GM06990 (cell line): ENCODE results near the gene HRC.
A peak's percentile ranks its signal among the peaks of the same experiment; 100 is the strongest.
"Not testable (repeated sequence)": the region's sequence is repeated elsewhere in the genome, so short reads cannot be mapped to it uniquely, and the experiment has no call there.

ENCODE experiments used
- DNase-seq: peaks from one replicate; pipeline ENCODE4 v3.0.0-alpha.2; 2011; ENCODE audit not compliant: insufficient read length; ENCODE audit errors: extremely low read depth
- H3K27me3 ChIP-seq: replicated peaks from 2 replicates; pipeline ENCODE4 v1.6.0; 2011; ENCODE audit warnings: low read length; ENCODE audit not compliant: control insufficient read depth, insufficient read depth
- H3K36me3 ChIP-seq: 2 replicates; pipeline ENCODE4 v1.5.1; 2011; ENCODE audit warnings: low read length; ENCODE audit not compliant: control insufficient read depth, insufficient read depth
- H3K4me3 ChIP-seq: replicated peaks from 2 replicates; pipeline ENCODE4 v1.5.1; 2011; ENCODE audit warnings: low read depth, mild to moderate bottlenecking, control low read depth, low read length
- TF ChIP-seq, protein P1 (sequence below): IDR thresholded peaks from 2 replicates; pipeline ENCODE4 v1.5.1; 2011; ENCODE audit warnings: low read length, control low read depth, mild to moderate bottlenecking, inconsistent platforms; ENCODE audit not compliant: insufficient read depth, poor library complexity, severe bottlenecking

Gene HRC

GRCh38 chr19:49127674-49128544 lies 27.3 kb downstream of the HRC start:
- TF ChIP-seq, protein P1, sequence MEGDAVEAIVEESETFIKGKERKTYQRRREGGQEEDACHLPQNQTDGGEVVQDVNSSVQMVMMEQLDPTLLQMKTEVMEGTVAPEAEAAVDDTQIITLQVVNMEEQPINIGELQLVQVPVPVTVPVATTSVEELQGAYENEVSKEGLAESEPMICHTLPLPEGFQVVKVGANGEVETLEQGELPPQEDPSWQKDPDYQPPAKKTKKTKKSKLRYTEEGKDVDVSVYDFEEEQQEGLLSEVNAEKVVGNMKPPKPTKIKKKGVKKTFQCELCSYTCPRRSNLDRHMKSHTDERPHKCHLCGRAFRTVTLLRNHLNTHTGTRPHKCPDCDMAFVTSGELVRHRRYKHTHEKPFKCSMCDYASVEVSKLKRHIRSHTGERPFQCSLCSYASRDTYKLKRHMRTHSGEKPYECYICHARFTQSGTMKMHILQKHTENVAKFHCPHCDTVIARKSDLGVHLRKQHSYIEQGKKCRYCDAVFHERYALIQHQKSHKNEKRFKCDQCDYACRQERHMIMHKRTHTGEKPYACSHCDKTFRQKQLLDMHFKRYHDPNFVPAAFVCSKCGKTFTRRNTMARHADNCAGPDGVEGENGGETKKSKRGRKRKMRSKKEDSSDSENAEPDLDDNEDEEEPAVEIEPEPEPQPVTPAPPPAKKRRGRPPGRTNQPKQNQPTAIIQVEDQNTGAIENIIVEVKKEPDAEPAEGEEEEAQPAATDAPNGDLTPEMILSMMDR: peak; percentile 20
- peak; percentile 93 for DNase-seq
- Histone ChIP-seq H3K4me3 (peak overlapping the region; percentile 58), H3K27me3 (no peaks in the 10 kb centered on the region), H3K36me3 (no peaks in the 10 kb centered on the region)

DNA sequence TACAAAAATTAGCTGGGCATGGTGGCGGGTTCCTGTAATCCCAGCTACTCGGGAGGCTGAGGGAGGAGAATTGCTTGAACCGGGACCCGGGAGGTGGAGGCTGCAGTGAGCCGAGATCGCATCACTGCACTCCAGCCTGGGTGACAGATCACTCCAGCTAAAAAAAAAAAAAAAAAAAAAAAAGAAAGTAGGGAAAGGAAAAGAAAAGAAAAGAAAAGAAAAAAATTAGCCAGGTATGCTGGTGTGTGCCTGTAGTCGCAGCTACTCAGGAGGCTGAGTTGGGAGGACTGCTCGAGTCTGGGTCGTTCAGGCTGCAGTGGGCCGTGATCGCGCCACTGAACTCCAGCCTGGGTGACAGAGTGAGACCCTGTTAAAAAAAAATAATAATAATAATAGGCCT lies 28.0 kb downstream of the HRC start:
- H3K27me3 ChIP-seq, DNase-seq, H3K36me3 ChIP-seq, H3K4me3 ChIP-seq: not testable (repeated sequence)

DNA sequence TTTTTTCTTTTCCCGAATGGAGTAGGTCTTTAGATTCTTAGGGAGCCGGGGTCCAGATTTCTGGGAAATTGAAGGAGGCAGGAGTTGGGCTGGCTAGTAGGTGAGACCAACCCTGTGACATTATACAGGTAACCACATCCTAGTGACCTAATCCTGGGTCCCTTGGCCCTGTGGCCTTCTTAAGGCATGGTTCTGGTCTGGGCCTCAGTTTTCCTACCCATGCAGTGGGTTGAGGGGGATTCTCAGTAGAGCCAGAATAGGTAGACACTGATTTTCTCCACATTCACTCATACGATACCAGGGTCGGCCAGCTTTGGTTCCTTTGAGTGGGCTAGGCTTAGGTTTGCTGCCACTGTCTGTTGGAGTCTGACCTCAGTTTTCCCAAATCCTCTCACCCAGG lies 28.6 kb downstream of the HRC start:
- no peaks in the 10 kb centered on the region for H3K36me3 ChIP-seq

GRCh38 chr19:49125025-49125731 lies 30.0 kb downstream of the HRC start:
- no peak overlapping the region for H3K4me3 ChIP-seq
- no peaks in the 10 kb centered on the region; the same call in 1 of the 2 replicates for H3K27me3 ChIP-seq
- H3K36me3 ChIP-seq: no peaks in the 10 kb centered on the region
- DNase-seq: no peak
- TF ChIP-seq, protein P1: no peak

More for the DNA sequence above, 28.6 kb downstream of the HRC start:
- Histone ChIP-seq H3K4me3 (no peak overlapping the region), H3K27me3 (no peaks in the 10 kb centered on the region)
- DNase-seq: no peak
- TF ChIP-seq, protein P1: no peak

GRCh38 chr19:49123285-49123684 lies 31.9 kb downstream of the HRC start:
- H3K27me3 ChIP-seq, H3K4me3 ChIP-seq, H3K36me3 ChIP-seq, DNase-seq: not testable (repeated sequence)

- H3K36me3 ChIP-seq, DNase-seq, H3K4me3 ChIP-seq, H3K27me3 ChIP-seq: not testable (repeated sequence)
Measured at GRCh38 chr19:49121841-49122240, 33.4 kb downstream of the HRC start.

- TF ChIP-seq, protein P1: no peak
- no peak for DNase-seq
- H3K27me3 ChIP-seq: no peaks in the 10 kb centered on the region; the same call in 1 of the 2 replicates
- H3K4me3 ChIP-seq: no peak overlapping the region
- no peaks in the 10 kb centered on the region for H3K36me3 ChIP-seq
Measured at GRCh38 chr19:49120868-49121267, 34.3 kb downstream of the HRC start.
